Lower leg skin (tissue), 3 donors: ENCODE data around the gene TESPA1.

Experiments used
- POLR2A ChIP-seq, 2 donors: fragments of 450-650 bp; IDR thresholded peaks; one replicate each; pipeline ENCODE4 v1.6.1; 2016 to 2017; ENCODE audit warnings: antibody characterized with exemption in 2 of 2, mild to moderate bottlenecking in 1 of 2, moderate library complexity in 1 of 2
- TF ChIP-seq, protein P1 (sequence below), 3 donors: fragments of 450-650 bp; IDR thresholded peaks; one replicate each; pipeline ENCODE4 v1.5.1; 2016; ENCODE audit warnings: antibody characterized with exemption in 3 of 3, mild to moderate bottlenecking in 3 of 3, moderate library complexity in 2 of 3

- TF ChIP-seq, protein P1, sequence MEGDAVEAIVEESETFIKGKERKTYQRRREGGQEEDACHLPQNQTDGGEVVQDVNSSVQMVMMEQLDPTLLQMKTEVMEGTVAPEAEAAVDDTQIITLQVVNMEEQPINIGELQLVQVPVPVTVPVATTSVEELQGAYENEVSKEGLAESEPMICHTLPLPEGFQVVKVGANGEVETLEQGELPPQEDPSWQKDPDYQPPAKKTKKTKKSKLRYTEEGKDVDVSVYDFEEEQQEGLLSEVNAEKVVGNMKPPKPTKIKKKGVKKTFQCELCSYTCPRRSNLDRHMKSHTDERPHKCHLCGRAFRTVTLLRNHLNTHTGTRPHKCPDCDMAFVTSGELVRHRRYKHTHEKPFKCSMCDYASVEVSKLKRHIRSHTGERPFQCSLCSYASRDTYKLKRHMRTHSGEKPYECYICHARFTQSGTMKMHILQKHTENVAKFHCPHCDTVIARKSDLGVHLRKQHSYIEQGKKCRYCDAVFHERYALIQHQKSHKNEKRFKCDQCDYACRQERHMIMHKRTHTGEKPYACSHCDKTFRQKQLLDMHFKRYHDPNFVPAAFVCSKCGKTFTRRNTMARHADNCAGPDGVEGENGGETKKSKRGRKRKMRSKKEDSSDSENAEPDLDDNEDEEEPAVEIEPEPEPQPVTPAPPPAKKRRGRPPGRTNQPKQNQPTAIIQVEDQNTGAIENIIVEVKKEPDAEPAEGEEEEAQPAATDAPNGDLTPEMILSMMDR (IDR thresholded peaks at IDR 0.05) = no peak
- TF ChIP-seq POLR2A (IDR thresholded peaks at IDR 0.05) = no peak
These were observed at the start of gene TESPA1 for GRCh38 chr12:54984658-54985376.
